Stimulated activated CD4-positive, alpha-beta T cell treated with anti-CD3 and anti-CD28 coated beads, Interleukin-4, amount 100 ng/mL, for 48 hours (primary cell): ENCODE measurements around the gene CAPN9.

Source experiments
- DNase-seq, 2 donors: peaks; one replicate each; pipeline ENCODE4 v3.0.0-alpha.2; 2020; ENCODE audit warnings: low read depth in 2 of 2

CAPN9 gene

DNA sequence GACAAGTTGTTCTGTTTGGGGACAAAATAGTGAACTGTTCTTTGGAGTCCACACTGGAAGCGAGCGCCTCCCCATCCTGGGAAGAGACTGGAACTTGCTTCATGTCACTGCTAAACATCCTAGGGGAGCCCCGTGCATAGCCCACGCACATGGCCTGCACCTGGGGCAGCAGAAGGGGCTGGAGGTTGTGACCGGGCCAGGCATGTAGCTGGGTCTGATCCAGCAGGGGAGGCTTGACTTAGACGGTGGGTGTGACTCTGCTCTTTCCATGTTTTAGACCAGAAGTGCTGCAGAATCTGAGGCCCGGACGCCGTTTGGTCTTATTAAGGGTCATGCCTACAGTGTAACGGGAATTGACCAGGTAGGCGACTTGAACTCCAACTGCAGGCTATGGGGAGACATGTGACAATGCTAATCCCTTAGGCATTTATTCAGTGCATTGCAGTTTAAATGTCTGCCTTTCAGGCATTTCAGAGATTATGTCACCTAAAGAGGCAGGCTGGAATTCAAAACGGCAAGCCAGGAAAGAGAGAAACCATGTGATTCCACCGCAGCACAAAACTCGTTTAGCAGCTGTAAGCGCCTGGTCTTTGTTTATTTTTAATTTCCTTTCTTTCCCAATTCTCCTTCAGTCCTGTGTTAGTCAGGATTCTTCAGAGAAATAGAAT lies 21.8 kb downstream of the CAPN9 start:
- no peak for DNase-seq

- no peak for DNase-seq
Measured at GRCh38 chr1:230770317-230770716, 23.1 kb downstream of the CAPN9 start.

GRCh38 chr1:230771773-230772354 lies 24.7 kb downstream of the CAPN9 start:
- no peak for DNase-seq

DNA sequence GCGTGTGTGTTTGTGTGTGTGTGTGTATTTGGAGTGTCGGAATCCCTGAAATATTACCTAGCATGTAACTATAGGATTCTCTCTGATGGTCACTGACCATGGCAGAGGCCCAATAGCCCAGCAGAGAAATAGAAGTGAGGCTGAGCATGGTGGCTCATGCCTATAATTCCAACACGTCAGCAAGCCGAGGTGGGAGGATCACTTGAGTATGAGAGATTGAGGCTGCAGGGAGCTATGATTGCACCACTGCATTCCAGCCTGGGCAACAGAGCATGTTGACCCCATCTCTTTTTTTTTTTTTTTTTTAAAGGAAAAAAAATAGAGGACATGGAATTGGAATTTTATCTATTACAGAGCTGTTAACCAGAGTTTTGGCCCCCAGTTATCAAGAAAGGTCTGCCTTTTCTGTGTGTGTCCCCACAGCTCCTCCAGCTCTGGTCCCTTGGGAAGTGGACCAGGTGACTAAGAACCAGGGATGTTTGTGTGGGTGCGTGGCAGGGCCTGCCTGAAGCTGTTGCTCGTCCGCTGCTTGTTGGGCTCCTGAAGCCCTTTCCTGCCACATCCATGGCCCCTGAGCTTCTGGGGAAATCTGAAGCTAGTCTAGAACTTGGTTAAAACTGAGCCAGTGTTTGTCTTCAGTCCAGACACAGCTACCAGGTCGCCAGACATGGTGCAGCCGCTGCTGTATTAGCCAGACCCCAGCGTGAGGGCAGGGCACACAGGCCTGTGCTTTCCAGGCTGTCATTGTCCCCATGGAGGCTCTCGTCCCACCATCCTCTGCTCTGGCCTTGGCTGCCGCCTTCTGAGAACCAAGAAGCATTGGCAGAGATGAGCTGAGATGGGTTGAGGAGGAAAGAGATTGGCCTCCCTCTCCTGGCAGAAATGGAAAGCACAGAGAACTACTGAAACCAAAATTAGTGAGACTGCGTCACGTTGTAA lies 25.5 kb downstream of the CAPN9 start:
- no peak for DNase-seq

DNA sequence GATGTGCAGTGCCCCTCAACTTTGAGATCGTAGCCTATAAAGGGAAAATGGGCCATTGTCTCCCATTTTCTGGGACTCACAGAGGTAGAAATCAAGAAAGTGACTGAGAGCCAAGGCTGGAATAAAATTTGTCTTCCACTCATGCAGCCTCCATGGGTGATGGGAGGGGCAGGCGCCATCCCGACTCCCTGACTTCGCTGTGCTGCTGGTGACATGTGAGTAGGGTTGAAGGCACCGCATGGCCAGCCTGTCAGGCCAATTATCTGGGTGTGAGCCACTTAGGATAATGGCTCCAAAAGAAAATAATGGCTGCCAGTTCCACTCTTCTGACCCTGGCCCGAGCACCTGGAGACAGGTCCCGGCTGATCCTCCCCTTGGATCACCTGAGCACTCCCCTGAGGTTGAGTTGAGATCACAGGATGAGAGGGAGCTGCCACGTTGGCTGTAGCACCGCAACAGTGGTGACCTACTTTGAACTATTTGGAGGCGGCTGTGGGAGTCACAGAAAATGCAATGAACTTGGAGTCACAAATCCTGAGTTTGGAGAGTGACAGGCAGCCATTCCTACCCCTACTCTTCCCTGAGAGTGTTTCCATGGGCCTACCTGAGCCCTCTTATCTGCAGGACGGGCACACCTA lies 26.3 kb downstream of the CAPN9 start:
- no peak for DNase-seq

- DNase-seq, result no peak
Measured at GRCh38 chr1:230778916-230779590, 31.9 kb downstream of the CAPN9 start.

GRCh38 chr1:230781131-230781530 lies 33.9 kb downstream of the CAPN9 start:
- no peak for DNase-seq

DNA sequence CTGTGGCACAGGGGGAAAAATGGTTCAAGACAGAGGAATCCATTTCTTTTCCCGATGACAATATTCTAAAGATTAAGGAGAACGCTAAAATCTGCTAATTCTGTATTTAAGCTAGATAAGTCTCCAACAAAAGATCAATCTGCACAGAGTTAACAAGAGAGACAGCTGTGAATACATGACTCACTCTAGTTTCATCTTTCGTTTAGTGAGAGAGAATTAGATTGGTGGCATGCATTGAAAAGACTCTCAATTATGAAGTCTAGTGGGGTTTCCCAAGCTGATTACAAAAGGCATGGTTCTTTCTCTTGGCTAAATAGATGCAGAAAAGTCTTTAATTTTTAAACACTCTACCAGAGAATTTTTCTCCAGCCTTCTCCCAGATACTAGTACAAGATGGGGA lies 34.4 kb downstream of the CAPN9 start:
- DNase-seq, result no peak

DNA sequence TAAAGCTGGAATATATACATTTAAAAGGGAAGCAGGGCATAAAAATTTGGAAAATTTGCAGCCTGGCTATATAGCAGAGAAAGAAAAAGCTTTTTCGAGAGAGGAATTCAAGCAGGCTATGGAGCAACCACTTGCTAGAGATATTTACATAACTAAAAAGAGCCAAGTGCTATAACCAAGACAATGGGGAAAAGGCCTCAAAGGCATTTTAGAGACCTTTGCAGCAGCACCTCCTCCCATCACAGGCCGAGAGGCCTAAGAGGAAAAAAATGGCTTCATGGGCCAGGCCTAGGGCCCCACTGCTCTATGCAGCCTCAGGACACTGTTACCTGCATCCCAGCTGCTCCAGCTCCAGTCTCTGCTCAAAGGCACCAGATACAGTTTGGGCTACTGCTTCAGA lies 37.0 kb downstream of the CAPN9 start:
- no peak for DNase-seq

- no peak for DNase-seq
Measured at GRCh38 chr1:230785636-230786384, 38.6 kb downstream of the CAPN9 start.

GRCh38 chr1:230786385-230786753 lies 39.2 kb downstream of the CAPN9 start:
- no peak for DNase-seq

DNA sequence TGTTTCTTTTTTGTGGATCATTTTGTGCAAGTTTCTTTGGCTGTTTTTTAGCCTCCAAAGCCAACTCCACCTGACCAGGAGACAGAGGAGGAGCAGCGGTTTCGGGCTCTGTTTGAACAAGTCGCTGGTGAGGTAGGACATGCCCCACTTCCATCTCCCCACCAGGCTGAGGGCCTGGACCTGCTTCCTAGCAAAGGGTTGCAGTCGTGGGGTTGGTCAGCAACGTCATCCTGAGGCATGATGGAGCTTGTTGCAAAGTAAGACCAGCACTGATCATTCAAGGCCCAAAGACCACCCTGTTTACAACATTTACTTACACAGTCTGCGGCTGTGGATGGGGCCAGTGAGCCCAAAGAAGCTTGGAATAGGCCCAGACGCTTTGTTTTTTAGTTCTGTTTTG lies 40.3 kb downstream of the CAPN9 start:
- no peak for DNase-seq

DNA sequence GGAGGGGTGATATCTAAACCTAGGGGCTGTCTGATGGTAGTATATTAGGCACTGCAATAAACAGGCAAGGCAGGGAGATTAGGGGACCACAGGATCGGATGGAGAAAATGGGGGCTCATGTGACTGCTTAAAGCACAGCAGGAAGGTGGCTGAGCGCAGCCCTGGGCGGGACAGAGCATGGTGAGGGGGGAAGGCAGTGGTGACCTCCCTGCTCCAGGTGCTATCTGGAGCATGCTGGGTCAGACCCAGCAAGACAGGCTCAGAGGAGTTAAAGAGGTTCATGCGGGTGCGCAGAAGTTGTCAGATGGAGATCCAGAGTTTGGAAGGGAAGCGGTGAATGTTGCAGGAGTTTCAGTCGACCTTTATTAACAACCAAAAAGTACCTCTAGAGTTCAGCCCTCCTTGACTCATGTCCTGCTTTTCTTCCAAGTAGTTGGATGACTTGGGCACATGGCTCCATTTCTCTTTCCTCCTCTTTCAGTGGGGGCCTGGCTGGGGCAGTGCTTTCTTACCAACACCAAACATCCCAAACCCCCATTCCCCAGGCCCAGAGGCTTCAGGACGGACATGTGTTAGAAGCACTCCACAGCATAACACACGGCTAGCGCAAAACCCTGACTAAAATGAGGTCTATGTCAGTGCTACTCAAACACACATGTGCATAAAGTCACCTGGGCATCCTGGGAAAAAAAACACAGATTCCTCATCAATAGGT lies 41.5 kb downstream of the CAPN9 start:
- no peak for DNase-seq

DNA sequence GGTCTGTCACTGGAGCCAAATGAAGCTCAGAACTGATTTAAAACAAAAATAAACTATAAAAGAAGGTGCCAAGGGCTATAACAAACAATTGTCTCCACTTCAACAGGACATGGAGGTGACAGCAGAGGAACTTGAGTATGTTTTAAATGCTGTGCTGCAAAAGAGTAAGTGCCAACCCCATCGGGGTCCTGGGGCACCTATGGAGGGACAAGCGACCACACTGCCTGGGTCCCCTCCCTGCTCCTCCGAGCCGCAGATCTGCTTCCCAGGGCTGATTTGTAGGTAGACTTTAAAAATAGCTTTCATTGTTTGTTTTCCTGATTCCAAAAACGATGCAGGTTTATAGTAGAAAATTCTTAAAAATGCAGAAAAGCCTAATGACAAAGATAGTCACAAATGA lies 42.8 kb downstream of the CAPN9 start:
- no peak for DNase-seq

DNA sequence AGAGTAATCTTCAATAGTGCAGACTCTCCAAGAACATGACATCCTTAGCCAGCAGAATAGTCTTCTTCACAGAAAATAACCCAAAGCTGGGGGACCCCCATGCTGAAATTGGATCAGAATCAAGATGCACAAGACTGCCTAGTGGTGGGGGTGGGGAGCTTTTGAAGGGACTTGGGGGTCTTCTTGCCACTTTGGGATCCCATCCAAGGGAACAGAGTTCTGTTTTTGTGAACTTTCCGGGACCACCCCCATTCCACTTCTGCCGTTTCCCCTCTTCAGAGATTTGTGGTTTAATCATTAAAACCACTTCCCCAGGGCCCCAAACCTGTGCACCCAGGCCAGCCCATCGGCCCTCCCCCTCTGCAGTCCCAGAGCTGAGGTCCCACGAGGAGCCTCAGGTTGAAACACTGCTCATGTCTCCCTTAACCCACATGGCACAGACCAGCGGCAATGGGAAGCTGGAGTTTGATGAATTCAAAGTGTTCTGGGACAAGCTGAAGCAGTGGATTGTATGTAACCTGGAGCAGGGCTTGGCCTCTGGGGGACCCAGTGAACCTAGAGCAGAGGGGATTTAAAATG lies 44.9 kb downstream of the CAPN9 start:
- no peak for DNase-seq

GRCh38 chr1:230792691-230793462 lies 45.7 kb downstream of the CAPN9 start:
- DNase-seq, result no peak

DNA sequence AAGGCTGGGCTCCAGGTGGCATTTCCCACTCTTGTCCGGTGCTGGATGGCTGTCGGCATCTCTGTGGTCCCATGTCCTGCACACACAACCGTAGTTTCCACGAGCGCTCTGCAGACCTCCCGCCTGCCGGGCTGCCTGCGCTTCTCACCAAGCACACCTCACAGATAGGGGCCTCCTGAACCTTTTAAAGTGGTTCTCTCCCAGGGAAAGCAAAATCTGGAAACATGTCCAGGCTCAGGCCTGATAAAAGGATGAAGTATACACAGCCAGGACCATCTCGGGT lies 46.2 kb downstream of the CAPN9 start:
- no peak for DNase-seq

- DNase-seq, result no peak
Measured at GRCh38 chr1:230794431-230794830, 47.2 kb downstream of the CAPN9 start.

DNA sequence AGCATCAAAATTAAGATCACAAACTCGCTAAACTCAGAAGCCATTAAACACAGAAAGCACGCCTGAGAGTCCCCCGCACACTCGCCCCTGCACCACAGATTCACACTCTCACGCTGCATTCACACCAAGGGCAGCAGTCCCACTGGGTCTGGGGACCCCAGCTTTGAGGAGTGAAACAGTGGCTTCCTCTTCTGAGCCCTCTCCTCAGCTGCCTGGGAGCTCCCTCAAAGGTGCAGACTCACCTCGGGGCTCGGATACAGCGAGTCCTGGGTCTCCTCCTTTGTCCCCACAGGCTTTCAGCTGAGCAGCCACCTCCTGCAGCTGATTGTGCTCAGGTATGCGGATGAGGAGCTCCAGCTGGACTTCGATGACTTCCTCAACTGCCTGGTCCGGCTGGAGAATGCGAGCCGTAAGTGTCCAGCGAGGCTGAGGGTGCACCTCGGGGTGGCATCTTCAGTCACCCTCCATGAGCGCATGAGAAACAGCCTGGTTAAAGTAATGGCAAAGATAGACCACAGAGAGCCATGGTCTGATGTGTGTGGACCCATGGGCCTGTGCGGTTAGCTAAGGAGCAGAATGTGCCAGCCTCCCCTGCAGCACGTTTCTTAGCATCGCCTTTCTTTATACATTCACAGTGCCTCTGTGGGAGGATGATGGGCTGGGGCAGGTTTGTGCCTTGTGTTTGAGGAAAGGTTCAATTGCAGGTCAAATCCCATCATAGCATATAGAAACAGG lies 47.9 kb downstream of the CAPN9 start:
- DNase-seq, result no peak
